ENCODE data around the gene KANSL1. TPM values are rescaled to one million over a fixed set of nuclear protein-coding genes. Genes with fewer than 3 reads are reported as not detected.

Gene KANSL1
- total RNA-seq, 1 donor from 2014 or later, result 129 TPM

- DNase-seq (ENCODE audit: extremely low spot score, unreplicated experiment), result no peak
- Mint-ChIP-seq H3K27ac (peak overlapping the region; percentile 53), H3K4me3 (no peak overlapping the region), H3K36me3 (peaks cover 28% of the 10 kb centered on the region), H3K4me1 (ENCODE audit: unreplicated experiment) (peaks cover 15% of the 10 kb centered on the region), H3K27me3 (no peaks in the 10 kb centered on the region), H3K9me3 (no peaks in the 10 kb centered on the region)
- no peak for TF ChIP-seq CTCF (conservative IDR thresholded peaks at IDR 0.05)
Measured at GRCh38 chr17:46028981-46029565, 164.2 kb downstream of the KANSL1 start.

GRCh38 chr17:46028374-46028773 is 164.9 kb downstream of the KANSL1 start:
- Mint-ChIP-seq H3K36me3 (peaks cover 32% of the 10 kb centered on the region), H3K4me1 (ENCODE audit: unreplicated experiment) (peaks cover 15% of the 10 kb centered on the region), H3K9me3 (no peaks in the 10 kb centered on the region), H3K27ac (no peak overlapping the region), H3K4me3 (no peak overlapping the region), H3K27me3 (no peaks in the 10 kb centered on the region)
- no peak for TF ChIP-seq CTCF (conservative IDR thresholded peaks at IDR 0.05)
- DNase-seq (ENCODE audit: extremely low spot score, unreplicated experiment), result no peak

DNA sequence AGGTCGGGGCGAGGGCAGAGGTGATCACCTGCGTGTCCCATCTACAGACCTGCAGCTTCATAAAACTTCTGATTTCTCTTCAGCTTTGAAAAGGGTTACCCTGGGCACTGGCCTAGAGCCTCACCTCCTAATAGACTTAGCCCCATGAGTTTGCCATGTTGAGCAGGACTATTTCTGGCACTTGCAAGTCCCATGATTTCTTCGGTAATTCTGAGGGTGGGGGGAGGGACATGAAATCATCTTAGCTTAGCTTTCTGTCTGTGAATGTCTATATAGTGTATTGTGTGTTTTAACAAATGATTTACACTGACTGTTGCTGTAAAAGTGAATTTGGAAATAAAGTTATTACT is 165.3 kb downstream of the KANSL1 start:
- Mint-ChIP-seq H3K4me1 (ENCODE audit: unreplicated experiment) (peaks cover 15% of the 10 kb centered on the region), H3K4me3 (no peak overlapping the region), H3K9me3 (no peaks in the 10 kb centered on the region), H3K36me3 (peaks cover 36% of the 10 kb centered on the region), H3K27me3 (no peaks in the 10 kb centered on the region), H3K27ac (no peak overlapping the region)
- no peak for TF ChIP-seq CTCF (conservative IDR thresholded peaks at IDR 0.05)
- no peak for DNase-seq (ENCODE audit: extremely low spot score, unreplicated experiment)

- Mint-ChIP-seq H3K4me3 (no peak overlapping the region), H3K27me3 (no peaks in the 10 kb centered on the region), H3K36me3 (peaks cover 37% of the 10 kb centered on the region), H3K27ac (no peak overlapping the region), H3K4me1 (ENCODE audit: unreplicated experiment) (peaks cover 15% of the 10 kb centered on the region), H3K9me3 (no peaks in the 10 kb centered on the region)
- no peak for DNase-seq (ENCODE audit: extremely low spot score, unreplicated experiment)
- TF ChIP-seq CTCF (conservative IDR thresholded peaks at IDR 0.05), result no peak
Measured at GRCh38 chr17:46027048-46027975, 165.9 kb downstream of the KANSL1 start.

- Mint-ChIP-seq H3K36me3 (peaks cover 33% of the 10 kb centered on the region), H3K4me3 (no peak overlapping the region), H3K4me1 (ENCODE audit: unreplicated experiment) (peaks cover 15% of the 10 kb centered on the region), H3K27me3 (no peaks in the 10 kb centered on the region), H3K27ac (no peak overlapping the region), H3K9me3 (no peaks in the 10 kb centered on the region)
- DNase-seq (ENCODE audit: extremely low spot score, unreplicated experiment), result no peak
- no peak for TF ChIP-seq CTCF (conservative IDR thresholded peaks at IDR 0.05)
Measured at GRCh38 chr17:46026166-46027047, 166.8 kb downstream of the KANSL1 start.
